ENCODE measurements around the gene TINAGL1.
"Not testable (repeated sequence)": the region's sequence is repeated elsewhere in the genome, so short reads cannot be mapped to it uniquely, and the experiment has no call there.

TINAGL1 gene

GRCh38 chr1:31584869-31585735 is 8.8 kb downstream of the TINAGL1 start:
- DNase-seq: no peak

GRCh38 chr1:31585736-31586365 is 9.5 kb downstream of the TINAGL1 start:
- DNase-seq: no peak

- no peak for DNase-seq
These were observed 10.3 kb downstream of the TINAGL1 start for GRCh38 chr1:31586376-31587327.

GRCh38 chr1:31587328-31587699 is 11.0 kb downstream of the TINAGL1 start:
- DNase-seq: not testable (repeated sequence)

- DNase-seq: peak; percentile 40
These were observed 11.6 kb downstream of the TINAGL1 start for GRCh38 chr1:31587720-31588423.

- no peak for DNase-seq
These were observed 12.6 kb downstream of the TINAGL1 start for GRCh38 chr1:31588751-31589515.

GRCh38 chr1:31591425-31592093 is 15.2 kb downstream of the TINAGL1 start:
- DNase-seq: no peak

GRCh38 chr1:31592132-31592531 is 15.8 kb downstream of the TINAGL1 start:
- DNase-seq: no peak

- DNase-seq: no peak
These were observed 16.9 kb downstream of the TINAGL1 start for GRCh38 chr1:31593136-31593665.

GRCh38 chr1:31593770-31594632 is 17.7 kb downstream of the TINAGL1 start:
- peak; percentile 68 for DNase-seq

- DNase-seq: no peak
These were observed 19.8 kb downstream of the TINAGL1 start for GRCh38 chr1:31595836-31596736.

GRCh38 chr1:31596737-31597097 is 20.4 kb downstream of the TINAGL1 start:
- no peak for DNase-seq

GRCh38 chr1:31598980-31599379 is 22.7 kb downstream of the TINAGL1 start:
- DNase-seq: no peak

GRCh38 chr1:31600641-31601040 is 24.3 kb downstream of the TINAGL1 start:
- DNase-seq: no peak

GRCh38 chr1:31602081-31602480 is 25.8 kb downstream of the TINAGL1 start:
- DNase-seq: no peak

- DNase-seq: peak; percentile 10
These were observed 29.7 kb downstream of the TINAGL1 start for GRCh38 chr1:31605908-31606427.

GRCh38 chr1:31607360-31607759 is 31.0 kb downstream of the TINAGL1 start:
- no peak for DNase-seq

GRCh38 chr1:31609514-31610118 is 33.3 kb downstream of the TINAGL1 start:
- no peak for DNase-seq
